GM10847 (cell line): ENCODE measurements around the gene NXPE3.

Experiments
- POLR2A ChIP-seq: IDR thresholded peaks from 2 replicates; pipeline ENCODE4 v1.6.1; 2011; ENCODE audit not compliant: insufficient read length; ENCODE audit errors: extremely low read depth

NXPE3 gene

GRCh38 chr3:101779047-101779821 is at the start of gene NXPE3:
NXPE3 (plus strand) TSS chr3:101779211; CDS start chr3:101785597, 6,386 bp downstream.
- TF ChIP-seq POLR2A: peak; percentile 47

GRCh38 chr3:101729586-101729985 is 49.4 kb upstream of the NXPE3 start:
- TF ChIP-seq POLR2A: no peak

GRCh38 chr3:101730839-101731238 is 48.2 kb upstream of the NXPE3 start:
- no peak for TF ChIP-seq POLR2A

GRCh38 chr3:101732240-101732641 is 46.8 kb upstream of the NXPE3 start:
- no peak for TF ChIP-seq POLR2A

- TF ChIP-seq POLR2A: no peak
These were observed 43.2 kb upstream of the NXPE3 start for GRCh38 chr3:101735833-101736232.

- no peak for TF ChIP-seq POLR2A
These were observed 34.2 kb upstream of the NXPE3 start for GRCh38 chr3:101744811-101745210.

- no peak for TF ChIP-seq POLR2A
These were observed 20.8 kb upstream of the NXPE3 start for GRCh38 chr3:101758224-101758623.

- no peak for TF ChIP-seq POLR2A
These were observed 16.9 kb upstream of the NXPE3 start for GRCh38 chr3:101762041-101762646.

- no peak for TF ChIP-seq POLR2A
These were observed 495 bp upstream of the NXPE3 start for GRCh38 chr3:101778385-101779046.

GRCh38 chr3:101779822-101780381 is 891 bp downstream of the NXPE3 start:
- TF ChIP-seq POLR2A: no peak

- TF ChIP-seq POLR2A: no peak
These were observed 1.6 kb downstream of the NXPE3 start for GRCh38 chr3:101780661-101781060.

GRCh38 chr3:101781166-101781565 is 2.2 kb downstream of the NXPE3 start:
- no peak for TF ChIP-seq POLR2A

- no peak for TF ChIP-seq POLR2A
These were observed 6.0 kb downstream of the NXPE3 start for GRCh38 chr3:101784855-101785613.

GRCh38 chr3:101791778-101792177 is 12.8 kb downstream of the NXPE3 start:
- TF ChIP-seq POLR2A: no peak

GRCh38 chr3:101796077-101796680 is 17.2 kb downstream of the NXPE3 start:
- no peak for TF ChIP-seq POLR2A
